ENCODE measurements around the gene PRADC1.

Gene PRADC1

DNA sequence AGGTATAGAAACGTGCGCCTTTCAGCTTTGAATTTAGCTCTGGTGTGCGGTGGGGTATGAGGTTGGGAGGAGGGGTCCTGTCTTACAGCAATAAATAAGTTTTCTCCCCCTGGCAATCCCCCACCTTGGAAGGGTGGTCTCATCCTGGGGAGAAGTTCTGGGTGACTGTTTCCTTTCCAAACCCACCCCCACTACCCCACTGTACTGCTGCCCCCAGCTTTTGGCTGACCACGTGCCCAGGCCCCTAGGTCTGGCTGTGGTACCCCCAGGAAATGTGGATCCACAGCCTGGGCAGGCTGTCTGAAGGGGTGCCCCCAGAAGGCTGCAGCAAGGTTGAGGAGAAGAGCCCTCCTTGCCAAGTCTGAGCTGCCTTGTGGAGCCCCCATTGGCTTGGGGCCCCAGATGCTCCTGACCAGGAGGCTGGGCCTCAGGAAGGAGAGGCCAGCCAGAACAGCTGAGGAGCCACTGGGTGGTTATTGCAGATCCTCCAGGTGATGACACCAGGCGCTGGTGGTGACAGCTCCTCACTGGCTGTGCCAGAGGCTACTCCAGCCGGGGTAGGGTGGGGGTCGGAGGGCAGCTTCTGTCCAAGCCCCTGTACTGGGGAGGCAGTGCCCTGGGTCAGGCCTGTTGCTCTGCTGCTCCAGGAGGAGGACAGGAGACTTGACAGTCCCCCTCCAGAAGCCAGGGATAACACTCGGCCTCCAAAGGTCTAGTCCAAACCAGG, 25.3 kb upstream of the PRADC1 start:
- DNase-seq, result no peak

DNA sequence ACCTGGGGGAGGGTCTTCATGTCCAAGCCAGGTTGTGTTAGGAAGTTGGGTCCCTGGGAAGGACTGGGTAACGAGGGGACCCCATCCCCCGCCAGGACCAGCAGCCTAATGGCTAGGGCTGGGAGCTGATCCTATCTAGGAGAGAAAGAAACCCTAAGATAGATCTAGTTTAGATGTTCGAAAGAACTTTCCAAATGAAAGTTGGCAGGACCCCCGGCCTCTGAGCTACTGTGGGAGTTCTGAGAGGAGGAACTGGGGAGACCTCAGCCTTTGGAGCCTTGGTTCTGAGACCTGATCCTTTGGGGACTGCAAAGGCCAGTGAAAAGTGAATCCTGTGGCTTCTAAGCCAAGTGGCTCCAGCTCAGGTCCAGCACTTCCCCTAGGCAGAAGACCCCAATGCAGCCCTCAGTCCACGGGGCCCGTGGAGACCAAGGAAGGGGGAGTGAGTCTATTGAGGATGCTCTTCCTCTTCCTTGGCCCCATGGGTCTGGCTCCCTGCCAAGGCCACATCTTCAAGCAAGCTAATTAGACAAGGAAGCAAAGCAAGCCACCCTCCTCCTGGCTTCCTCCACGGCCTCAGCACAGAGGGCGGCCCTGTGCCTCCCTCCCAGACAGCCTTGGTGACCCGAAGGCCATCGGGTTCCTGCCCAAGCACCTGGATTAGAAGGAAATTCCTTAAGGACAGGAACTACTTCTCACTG, 24.5 kb upstream of the PRADC1 start:
- no peak for DNase-seq

DNA sequence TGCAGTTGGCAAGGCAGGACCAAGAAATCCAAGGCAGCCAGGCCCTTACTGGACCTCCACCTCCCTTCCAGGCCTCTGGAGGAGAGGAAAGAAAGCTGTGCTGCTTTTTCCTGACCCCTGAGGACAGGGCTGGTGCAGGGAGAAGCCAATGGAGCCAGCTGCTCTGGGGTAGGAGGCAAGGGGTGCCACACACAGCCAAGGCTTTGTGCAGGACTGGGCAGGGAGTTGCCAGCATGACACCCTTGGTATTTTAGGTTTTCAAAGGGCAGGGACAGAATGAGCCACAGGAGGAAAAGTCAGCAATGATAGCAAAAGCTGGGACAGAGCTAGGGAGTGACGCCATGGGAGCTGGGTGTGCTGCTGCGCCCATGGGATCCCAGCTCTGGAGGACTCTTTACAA, 24.0 kb upstream of the PRADC1 start:
- DNase-seq, result no peak

DNA sequence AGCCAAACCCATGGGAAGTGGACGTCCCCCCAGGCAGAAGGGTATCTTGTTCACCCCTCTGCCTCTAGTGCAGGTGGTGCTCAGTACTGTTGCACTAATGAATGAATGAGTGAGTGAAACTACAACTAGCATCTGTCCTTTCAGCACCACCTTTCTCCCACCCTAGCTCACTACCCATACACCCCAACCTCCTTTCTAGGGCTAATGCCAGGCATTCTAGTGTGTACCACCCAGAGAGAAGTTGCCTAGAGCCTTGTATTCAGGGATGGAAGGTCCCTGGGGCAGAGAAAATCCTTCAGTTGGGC, 23.5 kb upstream of the PRADC1 start:
- DNase-seq, result no peak

DNA sequence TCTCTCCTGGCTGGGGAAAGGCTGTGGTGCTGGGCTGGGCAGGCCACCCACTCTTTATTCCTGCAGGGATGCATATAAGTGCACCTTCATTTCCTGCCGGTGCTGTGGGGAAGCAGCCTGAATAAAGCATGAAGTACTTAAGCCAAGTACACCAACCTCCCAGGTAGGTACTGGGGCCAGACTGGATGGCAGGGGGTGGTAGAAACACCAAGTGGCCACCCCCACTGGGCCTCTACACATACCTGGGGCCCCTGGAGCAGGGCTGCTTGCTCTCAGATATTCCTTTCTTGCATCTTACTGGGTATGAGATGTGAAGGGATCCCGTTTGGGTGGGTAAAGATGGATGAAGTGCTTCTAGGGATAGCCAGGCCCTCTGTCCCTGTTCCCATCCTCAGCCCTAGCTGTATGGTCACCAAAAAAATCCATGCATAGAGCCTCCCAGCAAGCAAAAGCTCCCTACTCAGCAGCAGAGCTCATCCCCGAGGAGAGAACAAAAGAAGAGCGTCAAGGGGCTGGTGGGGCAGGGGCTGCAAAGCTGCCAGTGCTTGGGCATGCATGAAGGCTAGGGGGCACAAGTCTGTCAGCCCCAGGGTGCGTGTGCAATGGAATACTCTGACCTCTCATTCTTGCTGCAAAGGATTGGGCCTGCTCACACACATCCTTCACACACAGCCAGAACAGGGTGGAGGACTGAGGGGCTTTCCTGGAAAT, 23.0 kb upstream of the PRADC1 start:
- DNase-seq, result no peak

DNA sequence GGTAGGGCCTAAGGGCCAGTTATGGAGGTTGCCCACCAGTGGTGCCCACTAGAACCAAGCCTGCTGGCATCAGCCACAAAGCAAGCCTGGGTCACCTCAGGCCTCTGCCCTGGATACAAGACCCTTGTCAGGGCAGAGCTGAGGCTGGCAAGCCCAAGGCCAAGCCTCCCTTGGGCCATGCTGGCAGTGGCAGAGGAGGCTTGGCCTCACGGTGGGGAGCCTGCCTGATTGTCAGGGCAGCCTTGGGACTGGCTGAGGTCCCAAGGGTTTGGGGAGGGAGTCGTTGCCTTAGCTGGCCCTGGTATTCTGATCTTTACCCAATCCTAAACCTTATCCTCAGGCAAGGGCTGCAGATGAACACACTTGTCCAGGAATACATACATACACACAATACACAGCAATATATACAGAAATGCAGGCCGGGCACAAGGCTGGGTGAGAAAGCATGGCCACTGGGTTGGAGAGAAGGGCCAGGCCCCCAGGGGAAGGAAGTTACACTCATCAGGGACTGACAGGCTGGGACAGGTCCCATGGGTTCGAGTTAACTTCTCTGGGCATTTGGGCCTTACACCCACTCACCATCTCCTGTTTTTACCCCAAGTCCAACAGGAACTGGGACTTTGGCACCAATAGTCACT, 22.1 kb upstream of the PRADC1 start:
- no peak for DNase-seq

DNA sequence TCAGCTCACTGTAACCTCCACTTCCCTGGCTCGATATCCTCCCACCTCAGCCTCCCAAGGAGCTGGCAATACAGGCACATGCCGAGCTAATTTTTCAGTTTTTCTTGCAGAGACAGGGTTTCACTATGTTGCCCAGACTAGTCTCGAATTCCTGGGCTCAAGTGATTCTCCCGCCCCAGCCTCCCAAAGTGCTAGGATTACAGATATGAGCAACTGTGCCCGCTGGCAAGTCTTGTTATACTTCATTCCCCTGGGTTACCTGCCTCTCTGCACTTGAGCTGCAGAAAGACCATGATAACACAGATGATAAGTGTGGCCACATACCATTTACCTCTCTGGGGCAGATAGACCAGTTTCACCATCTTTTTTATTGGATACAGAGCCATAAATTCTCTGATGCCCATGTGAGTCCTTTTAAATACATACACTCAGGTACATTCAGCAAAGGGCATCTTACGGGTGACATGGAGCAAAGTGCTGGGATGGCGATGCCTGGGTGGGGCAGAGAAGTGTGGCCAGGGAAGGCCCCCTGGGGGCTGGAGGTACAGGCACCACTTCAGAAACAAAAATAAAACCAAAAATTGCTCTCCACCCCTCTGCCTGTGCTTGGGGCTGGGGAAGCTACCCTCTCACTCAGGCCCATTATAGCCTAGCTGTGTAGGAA, 21.4 kb upstream of the PRADC1 start:
- DNase-seq, result no peak

DNA sequence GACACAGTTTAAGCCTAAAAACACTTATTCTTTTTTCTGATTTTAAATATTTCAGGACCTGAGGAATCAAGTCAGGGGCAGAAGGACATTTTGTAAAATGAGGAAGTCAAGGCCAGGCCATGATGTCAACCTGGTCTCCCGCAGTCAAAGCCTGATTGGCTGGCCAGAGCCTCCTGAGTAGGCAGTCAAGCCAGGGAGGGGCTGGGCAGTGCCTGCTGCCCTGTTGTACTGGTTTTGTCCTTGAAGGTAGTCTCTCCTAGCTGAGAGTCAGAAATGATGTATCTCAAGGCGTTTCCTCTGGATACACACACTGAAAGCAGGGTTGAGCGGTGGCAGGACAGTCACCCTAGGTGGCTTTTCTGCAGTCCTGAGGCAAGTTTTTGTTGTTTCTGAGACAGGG, 20.9 kb upstream of the PRADC1 start:
- DNase-seq, result no peak

DNA sequence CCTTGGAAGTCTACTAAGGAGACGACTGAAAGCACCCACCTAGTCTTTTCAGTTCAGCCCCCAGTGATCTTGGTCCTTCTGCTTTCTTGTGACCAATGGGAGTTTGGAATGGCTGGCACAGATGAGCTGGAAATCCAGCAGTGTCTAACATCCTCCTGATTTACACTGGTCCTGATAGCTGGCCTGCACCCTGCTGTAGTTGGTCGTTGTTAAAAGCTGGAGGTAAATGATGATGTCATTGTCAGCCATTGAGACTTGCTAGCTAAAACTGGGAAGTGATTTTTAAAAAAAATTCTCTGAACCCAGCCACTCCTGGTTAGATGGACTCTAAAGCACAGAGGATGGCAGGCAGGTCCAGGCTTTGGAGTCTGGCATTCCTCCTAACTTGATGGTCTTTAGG, 20.4 kb upstream of the PRADC1 start:
- DNase-seq, result no peak

DNA sequence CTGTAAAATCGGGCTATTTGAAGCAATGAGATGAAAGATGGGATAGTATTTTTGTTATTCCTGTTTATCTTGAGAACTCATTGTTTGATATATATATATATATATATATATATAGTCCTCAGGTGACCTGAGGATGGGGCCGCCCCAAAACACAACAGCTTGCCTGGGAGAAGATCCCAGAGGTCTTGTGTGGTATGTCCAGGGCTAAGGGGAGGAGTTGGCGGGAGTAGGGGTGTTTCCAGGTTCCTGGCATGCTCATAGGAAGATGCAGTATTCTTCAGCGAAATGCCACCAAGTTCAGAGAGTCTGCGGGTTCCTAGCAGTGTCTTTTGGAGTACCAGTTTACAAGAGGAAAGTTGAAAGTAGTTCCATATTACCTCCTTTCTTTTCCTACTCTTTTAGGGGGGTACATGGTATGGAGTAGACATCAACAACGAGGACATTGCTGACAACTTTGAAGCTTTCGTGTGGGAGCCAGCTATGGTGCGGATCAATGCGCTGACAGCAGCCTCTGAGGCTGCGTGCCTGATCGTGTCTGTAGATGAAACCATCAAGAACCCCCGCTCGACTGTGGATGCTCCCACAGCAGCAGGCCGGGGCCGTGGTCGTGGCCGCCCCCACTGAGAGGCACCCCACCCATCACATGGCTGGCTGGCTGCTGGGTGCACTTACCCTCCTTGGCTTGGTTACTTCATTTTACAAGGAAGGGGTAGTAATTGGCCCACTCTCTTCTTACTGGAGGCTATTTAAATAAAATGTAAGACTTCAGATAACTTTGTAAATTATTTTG, 19.4 kb upstream of the PRADC1 start:
- DNase-seq, result no peak

DNA sequence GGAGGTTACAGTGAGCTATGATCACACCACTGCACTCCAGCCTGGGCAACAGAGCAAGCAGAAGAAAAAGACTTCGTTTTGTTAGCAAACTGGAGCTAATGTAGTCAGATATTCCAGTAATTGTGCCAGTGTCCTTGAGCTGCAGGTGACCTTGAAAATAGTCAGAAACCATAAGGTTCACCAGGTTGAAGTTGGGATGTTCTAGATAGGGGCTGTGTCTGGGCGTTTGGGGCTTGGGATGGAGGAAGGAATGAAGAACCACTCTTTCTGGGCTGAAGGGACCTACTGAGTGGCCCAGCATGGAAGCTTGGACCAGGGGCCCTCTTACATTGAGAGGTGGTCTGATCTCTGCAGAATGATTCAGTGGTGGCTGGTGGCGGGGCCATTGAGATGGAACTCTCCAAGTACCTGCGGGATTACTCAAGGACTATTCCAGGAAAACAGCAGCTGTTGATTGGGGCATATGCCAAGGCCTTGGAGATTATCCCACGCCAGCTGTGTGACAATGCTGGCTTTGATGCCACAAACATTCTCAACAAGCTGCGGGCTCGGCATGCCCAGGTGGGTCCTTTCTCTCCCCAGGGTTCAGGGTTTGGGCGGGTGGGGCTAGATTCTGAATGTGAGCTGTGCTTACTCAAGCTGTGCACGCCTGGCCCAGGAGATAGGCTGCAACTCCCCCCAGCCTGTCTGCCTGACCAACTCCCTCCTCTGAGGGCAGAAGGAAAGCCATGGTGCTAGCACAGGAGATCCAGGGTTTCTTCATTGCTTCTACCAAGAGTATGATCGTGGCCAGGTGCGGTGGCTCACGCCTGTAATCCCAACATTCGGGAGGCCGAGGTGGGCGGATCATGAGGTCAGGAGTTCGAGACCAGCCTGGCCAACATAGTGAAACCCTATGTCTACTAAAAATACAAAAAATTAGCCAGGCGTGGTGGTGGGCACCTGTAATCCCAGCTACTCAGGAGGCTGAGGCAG, 18.1 kb upstream of the PRADC1 start:
- no peak for DNase-seq

DNA sequence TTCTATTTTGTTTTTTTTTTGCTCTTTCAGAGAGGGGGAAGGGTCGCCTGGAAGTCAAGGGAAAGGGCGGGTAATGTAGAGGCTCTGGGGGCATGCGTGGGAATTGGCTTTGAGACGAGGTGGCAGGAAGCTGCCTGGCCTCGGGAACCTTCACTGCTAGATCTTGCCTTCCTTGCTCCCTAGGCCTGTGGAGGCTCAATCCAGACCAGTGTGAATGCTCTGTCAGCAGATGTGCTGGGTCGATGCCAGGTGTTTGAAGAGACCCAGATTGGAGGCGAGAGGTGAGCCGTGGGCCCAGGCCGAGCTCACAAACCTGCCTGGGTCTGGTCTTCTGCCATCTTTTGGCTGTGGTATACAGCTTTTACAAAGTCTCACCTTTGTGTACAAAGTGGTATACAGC, 16.6 kb upstream of the PRADC1 start:
- DNase-seq, result no peak

DNA sequence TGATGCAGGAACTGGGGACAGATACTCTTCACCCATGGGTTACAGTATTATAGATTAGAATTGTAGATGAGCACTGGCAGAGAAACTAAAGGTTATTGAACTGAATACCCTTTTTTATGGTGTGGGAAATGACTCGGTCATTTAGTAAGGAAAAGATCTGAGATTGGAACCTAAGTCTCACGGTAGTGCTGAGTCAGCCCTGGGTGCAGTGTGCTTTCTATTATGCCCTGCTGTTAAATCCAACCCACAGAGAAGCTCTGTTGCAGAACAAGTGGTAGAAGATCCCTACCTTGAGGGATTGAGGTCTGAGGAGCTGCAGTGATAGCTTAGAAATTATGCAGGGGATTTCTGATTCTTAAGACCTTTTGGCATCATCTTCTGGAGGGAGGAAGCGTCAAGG, 13.8 kb upstream of the PRADC1 start:
- DNase-seq, result no peak

DNA sequence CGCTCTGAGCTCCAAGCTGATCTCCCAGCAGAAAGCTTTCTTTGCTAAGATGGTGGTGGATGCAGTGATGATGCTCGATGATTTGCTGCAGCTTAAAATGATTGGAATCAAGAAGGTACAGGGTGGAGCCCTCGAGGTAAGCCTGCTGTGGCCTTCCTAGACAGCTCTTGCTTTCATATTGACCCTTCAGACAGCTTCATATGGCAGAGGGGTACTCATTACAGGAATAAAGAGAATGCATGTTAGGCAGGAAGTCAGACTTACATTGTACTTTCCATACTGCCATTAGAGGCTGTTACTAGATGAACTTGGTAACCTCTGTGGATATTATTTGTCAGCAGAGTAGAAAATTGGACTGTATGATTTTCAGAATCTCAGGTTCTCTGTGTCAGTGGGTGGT, 11.5 kb upstream of the PRADC1 start:
- DNase-seq, result no peak

DNA sequence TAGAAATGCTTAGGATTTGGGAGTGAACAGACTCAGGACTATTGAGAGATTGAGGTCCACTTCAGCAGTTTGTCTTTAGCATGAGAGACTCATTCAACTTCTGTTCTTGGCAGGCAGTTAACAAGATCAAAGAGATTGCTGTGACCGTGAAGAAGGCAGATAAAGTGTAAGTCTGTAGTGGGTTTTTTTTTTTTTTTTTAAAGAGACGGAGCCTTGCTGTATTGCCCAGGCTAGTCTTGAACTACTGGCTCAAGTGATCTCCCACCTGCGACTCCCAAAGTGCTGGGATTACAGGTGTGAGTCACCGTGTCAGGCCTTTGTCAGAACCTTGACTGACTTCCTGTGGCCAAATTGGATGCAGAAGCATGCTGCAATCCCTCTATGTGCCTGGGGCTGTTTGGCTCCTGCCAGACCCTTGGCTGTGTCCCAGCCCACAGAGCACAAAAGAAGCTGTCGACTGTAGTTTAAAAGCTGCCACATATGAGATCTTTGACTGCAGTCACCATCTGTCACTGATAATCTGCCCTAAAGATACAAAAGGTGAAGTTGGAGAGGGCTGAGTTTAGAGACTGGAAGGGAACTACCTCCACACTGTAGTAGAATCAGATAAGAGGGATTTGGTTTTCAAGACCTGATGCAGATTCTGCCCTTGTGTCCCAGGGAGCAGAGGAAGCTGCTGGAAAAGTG, 11.0 kb upstream of the PRADC1 start:
- DNase-seq, result peak; percentile 25

DNA sequence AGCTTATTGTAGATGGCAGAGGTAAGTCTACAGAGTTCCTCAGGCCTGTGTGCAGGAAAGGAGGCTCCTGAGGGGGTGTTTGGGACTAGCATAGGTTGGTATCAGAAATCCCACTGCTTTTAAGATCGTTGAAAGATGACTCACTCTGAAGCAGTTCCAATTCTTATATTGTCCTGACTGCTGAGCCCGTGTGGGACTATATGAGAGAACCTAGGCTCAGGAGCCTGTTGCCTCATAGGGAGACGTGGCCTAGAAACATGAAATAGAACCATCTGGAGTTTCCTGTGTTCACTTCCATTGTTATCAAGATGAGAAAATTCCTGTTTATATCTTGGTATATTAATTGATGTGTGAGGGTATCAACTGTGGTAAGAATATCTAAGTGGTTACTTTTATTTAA, 6.7 kb upstream of the PRADC1 start:
- no peak for DNase-seq

DNA sequence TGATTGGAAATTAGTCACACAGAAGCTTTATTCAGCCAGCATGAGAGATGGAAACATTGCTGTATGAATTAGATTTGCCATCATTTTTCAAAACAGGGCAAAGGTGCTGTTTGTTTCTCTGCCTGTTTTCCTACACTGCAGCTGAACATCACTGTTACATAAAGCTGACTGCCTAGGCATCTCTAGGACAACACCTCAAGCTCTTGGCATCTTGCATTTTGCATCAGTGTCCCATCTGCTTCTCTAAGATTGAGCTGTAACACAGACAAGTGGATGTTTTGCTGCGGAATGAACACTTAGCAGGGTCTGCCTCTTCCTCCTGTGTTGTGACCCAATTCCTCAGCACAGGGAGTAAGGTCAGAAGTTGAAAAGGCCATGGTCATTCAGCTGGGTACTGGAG, 5.9 kb upstream of the PRADC1 start:
- no peak for DNase-seq

DNA sequence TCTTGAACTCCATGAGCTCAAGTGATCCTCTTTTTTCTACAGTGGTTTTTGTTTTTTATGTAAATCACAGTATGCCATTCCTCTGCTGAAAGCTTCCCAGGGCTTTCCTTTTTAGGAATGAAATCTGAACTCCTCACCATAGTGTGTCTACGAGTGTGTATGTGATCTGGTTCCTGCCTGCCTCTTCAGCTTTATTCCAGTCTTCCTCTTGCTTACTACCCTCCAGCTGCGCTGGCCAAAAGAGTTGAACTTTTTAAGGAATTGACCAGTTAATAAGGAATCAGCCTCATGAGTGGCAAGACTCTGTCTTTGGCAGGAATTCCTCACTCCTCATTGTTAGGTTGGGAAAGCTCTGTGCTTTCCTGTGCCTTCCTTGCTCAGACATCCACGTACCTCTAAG, 5.1 kb upstream of the PRADC1 start:
- DNase-seq, result no peak

DNA sequence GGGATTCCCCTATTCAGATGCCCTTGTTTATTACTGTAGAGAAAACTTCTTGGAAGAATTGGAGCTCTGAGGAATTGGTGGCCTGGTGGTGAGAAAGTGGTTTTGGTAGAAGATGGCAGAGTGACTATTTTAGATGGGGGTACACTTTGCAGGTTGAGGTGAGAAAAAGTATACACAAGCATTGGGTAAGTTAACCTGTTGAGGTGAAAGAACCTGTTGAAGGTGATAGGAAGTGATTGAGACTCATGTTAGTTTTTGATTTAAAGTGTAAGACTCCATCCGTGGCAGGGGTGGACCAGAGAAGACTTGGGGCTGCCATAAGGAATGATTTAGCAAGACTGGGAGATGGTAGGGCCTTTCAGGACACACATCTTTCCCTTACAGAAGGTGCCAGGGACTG, 4.1 kb upstream of the PRADC1 start:
- no peak for DNase-seq

DNA sequence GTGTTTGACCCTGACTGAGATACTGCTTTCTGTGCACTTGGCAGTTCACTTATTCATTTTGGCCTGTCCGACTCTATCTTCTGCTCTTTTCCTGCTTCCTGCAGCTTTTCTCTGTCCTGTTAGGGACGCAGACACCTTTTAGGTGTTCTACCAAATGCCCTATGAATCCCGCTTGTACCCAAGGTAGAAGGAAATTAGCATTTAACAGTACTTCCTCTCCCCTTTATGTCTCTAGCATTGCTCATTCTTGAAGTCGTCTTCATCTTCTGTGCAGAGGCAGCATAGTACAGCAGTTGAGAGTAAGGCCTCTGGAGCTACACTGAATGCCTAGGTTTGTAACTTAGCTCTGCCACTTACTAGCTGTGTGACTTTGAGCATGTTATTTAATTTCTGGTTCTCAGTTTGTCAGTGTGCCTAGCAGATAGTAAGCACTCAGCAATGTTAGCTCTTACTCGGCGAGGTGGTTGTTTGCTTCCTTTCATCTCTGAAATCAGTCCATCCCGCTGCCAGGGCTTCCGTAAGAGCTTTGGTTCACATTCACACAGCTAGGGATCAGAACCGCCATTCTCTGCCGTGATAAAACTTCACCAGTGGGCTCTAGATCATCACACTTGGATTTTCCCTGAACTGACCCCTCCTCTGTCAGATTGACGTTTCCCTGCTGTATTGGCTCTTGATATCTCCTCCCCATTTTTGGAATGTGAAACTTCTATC, 2.4 kb upstream of the PRADC1 start:
- DNase-seq, result no peak

All from NCI-H2081 treated with DMSO at 0.1 percent for 48 hours (cell line).